ENCODE results near the gene CD40LG.

CD40LG gene

DNA sequence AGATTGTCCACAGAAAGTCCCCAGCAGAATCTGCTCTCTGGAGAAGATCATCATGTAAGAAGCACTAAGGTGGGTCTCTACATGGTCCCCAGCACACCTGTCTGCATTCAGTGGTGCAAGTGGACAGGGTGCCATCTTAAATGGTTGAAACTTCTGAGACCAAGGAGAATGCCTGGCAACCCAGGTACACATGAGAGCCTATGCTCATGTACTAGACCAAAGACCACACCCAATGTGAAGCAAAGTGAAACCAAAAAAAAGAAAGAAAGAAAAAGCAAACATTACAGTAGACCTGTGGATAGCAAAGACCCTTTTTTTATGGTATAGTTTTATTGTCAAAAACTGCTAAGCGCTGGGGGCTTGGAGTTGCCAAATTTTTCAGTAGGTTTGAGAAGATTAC lies 15.0 kb downstream of the CD40LG start:
- Histone ChIP-seq H3K79me1 (ENCODE audit: low read depth, low read length) (no peaks in the 10 kb centered on the region), H2AFZ (ENCODE audit: low read length) (no peak overlapping the region), H3K27ac (replicated peaks; ENCODE audit: low read length) (no peak overlapping the region), H3K4ac (ENCODE audit: low read length) (no peak overlapping the region), H2AK5ac (ENCODE audit: low read depth, low read length) (no peak overlapping the region), H3K36me3 (replicated peaks in 1 of 2; ENCODE audit: control insufficient read depth in 2 of 2, insufficient read depth in 2 of 2, low read length in 2 of 2) (no peaks in the 10 kb centered on the region), H3K23ac (ENCODE audit: low read depth, low read length, poor library complexity) (no peak overlapping the region), H3K4me3 (ENCODE audit: low read length in 2 of 2) (no peak overlapping the region), H3K9ac (ENCODE audit: low read depth, low read length, poor library complexity) (no peak overlapping the region), H2BK15ac (ENCODE audit: low read length) (no peak overlapping the region), H3K14ac (ENCODE audit: low read length) (no peak overlapping the region), H3K4me2 (ENCODE audit: insufficient read depth, low read length, poor library complexity, severe bottlenecking) (no peak overlapping the region), H4K8ac (ENCODE audit: low read depth, low read length) (no peak overlapping the region), H2BK5ac (ENCODE audit: low read length) (no peak overlapping the region), H2BK12ac (ENCODE audit: low read length) (no peak overlapping the region), H3K9me3 (replicated peaks in 1 of 2; ENCODE audit: control insufficient read depth in 2 of 2, insufficient read depth in 1 of 2, low read depth in 1 of 2, low read length in 2 of 2) (peaks cover 0 to 8% of the 10 kb centered on the region in 2 donors), H3K27me3 (ENCODE audit: control insufficient read depth in 3 of 3, insufficient read depth in 3 of 3, low read depth in 1 of 3, low read length in 3 of 3) (peaks cover 0 to 22% (median 0%) of the 10 kb centered on the region in 3 experiments), H3K4me1 (ENCODE audit: control insufficient read depth in 2 of 2, insufficient read depth in 1 of 2, low read depth in 1 of 2, low read length in 2 of 2) (peaks cover 0 to 2% of the 10 kb centered on the region in 2 donors), H2BK120ac (ENCODE audit: low read depth, low read length) (no peak overlapping the region), H3K18ac (ENCODE audit: low read length) (no peak overlapping the region), H4K91ac (ENCODE audit: low read depth, low read length, poor library complexity) (no peak overlapping the region)
- WGBS, 2 donors (ENCODE audit: extremely low coverage in 2 of 2, insufficient read length in 2 of 2, insufficient replicate concordance in 1 of 2), result no CpG with 5 or more reads among the region's 1 CpG
- no peak for DNase-seq (ENCODE audit: low spot score)

DNA sequence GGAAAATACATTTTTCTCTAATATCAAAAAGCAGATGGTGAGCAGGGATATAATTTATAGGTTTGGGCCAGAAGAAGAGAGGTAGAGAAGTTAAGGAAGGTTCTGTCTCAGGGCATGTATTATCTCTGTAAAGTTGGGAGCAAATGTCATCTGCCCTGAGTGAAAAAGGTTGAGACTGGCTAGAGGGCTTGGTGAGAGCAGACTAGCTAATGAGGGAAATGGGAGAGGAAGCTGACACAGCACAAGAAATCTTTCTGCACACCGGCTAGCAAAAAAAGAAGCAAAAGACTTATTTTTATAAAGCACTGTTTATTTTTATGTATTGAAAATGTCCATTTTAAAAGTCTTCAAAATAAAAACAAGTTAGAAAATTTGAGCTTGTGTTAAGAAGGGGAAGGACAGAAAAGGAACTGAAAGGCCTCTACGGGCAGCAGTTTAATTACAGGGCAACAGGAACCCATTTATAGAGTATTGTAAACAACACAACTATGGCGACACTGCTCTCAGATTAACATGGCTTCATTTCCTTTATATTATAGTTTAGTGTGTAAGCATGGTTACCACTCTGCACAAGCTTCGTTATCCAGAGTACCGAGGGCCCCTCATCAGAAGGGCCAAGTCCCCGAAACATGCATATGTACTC lies 17.4 kb downstream of the CD40LG start:
- Histone ChIP-seq H2AFZ (ENCODE audit: low read length) (no peak overlapping the region), H3K4me3 (ENCODE audit: low read length in 2 of 2) (no peak overlapping the region), H3K36me3 (replicated peaks in 1 of 2; ENCODE audit: control insufficient read depth in 2 of 2, insufficient read depth in 2 of 2, low read length in 2 of 2) (no peaks in the 10 kb centered on the region), H2BK120ac (ENCODE audit: low read depth, low read length) (no peak overlapping the region), H3K27ac (replicated peaks; ENCODE audit: low read length) (no peak overlapping the region), H2BK5ac (ENCODE audit: low read length) (no peak overlapping the region), H3K4me1 (ENCODE audit: control insufficient read depth in 2 of 2, insufficient read depth in 1 of 2, low read depth in 1 of 2, low read length in 2 of 2) (peaks cover 0 to 2% of the 10 kb centered on the region in 2 donors), H4K8ac (ENCODE audit: low read depth, low read length) (no peak overlapping the region), H3K4me2 (ENCODE audit: insufficient read depth, low read length, poor library complexity, severe bottlenecking) (no peak overlapping the region), H3K18ac (ENCODE audit: low read length) (no peak overlapping the region), H3K9me3 (replicated peaks in 1 of 2; ENCODE audit: control insufficient read depth in 2 of 2, insufficient read depth in 1 of 2, low read depth in 1 of 2, low read length in 2 of 2) (peaks cover 0 to 8% of the 10 kb centered on the region in 2 donors), H4K91ac (ENCODE audit: low read depth, low read length, poor library complexity) (no peak overlapping the region), H3K4ac (ENCODE audit: low read length) (no peak overlapping the region), H3K27me3 (ENCODE audit: control insufficient read depth in 3 of 3, insufficient read depth in 3 of 3, low read depth in 1 of 3, low read length in 3 of 3) (peaks cover 0 to 10% (median 0%) of the 10 kb centered on the region in 3 experiments), H3K79me1 (ENCODE audit: low read depth, low read length) (no peaks in the 10 kb centered on the region), H2AK5ac (ENCODE audit: low read depth, low read length) (no peak overlapping the region), H3K9ac (ENCODE audit: low read depth, low read length, poor library complexity) (no peak overlapping the region), H3K23ac (ENCODE audit: low read depth, low read length, poor library complexity) (no peak overlapping the region), H2BK15ac (ENCODE audit: low read length) (no peak overlapping the region), H3K14ac (ENCODE audit: low read length) (no peak overlapping the region), H2BK12ac (ENCODE audit: low read length) (no peak overlapping the region)
- DNase-seq (ENCODE audit: low spot score), result no peak
- no CpG with 5 or more reads among the region's 6 CpGs for WGBS, 2 donors (ENCODE audit: extremely low coverage in 2 of 2, insufficient read length in 2 of 2, insufficient replicate concordance in 1 of 2)

DNA sequence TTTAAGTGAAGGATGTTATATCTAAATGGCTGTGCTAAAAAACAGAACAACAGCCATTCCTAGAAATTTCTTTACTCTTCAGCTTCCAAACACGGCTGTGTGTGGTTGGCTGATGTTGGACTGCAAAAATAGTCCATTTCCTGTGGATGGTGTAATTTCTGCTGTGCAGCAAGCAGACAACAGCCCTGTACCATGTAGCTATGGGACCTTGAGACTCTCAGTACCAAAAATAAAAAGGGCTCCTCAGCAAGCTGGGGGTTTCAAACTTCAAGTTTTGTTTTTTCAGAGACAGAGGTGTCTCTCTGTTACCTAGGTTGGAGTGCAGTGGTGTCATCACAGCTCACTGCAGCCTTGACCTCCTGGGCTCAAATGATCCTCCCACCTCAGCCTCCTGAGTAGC lies 18.1 kb downstream of the CD40LG start:
- Histone ChIP-seq H3K4me3 (ENCODE audit: low read length in 2 of 2) (no peak overlapping the region), H3K36me3 (replicated peaks in 1 of 2; ENCODE audit: control insufficient read depth in 2 of 2, insufficient read depth in 2 of 2, low read length in 2 of 2) (no peaks in the 10 kb centered on the region), H2AK5ac (ENCODE audit: low read depth, low read length) (no peak overlapping the region), H3K9ac (ENCODE audit: low read depth, low read length, poor library complexity) (no peak overlapping the region), H2BK5ac (ENCODE audit: low read length) (no peak overlapping the region), H3K79me1 (ENCODE audit: low read depth, low read length) (no peaks in the 10 kb centered on the region), H4K91ac (ENCODE audit: low read depth, low read length, poor library complexity) (no peak overlapping the region), H3K27ac (replicated peaks; ENCODE audit: low read length) (no peak overlapping the region), H2AFZ (ENCODE audit: low read length) (no peak overlapping the region), H3K23ac (ENCODE audit: low read depth, low read length, poor library complexity) (no peak overlapping the region), H2BK12ac (ENCODE audit: low read length) (no peak overlapping the region), H3K18ac (ENCODE audit: low read length) (no peak overlapping the region), H3K4me1 (ENCODE audit: control insufficient read depth in 2 of 2, insufficient read depth in 1 of 2, low read depth in 1 of 2, low read length in 2 of 2) (peaks cover 0 to 2% of the 10 kb centered on the region in 2 donors), H3K27me3 (ENCODE audit: control insufficient read depth in 3 of 3, insufficient read depth in 3 of 3, low read depth in 1 of 3, low read length in 3 of 3) (peaks cover 0 to 4% (median 0%) of the 10 kb centered on the region in 3 experiments), H2BK120ac (ENCODE audit: low read depth, low read length) (no peak overlapping the region), H3K4ac (ENCODE audit: low read length) (no peak overlapping the region), H3K4me2 (ENCODE audit: insufficient read depth, low read length, poor library complexity, severe bottlenecking) (no peak overlapping the region), H3K14ac (ENCODE audit: low read length) (no peak overlapping the region), H4K8ac (ENCODE audit: low read depth, low read length) (no peak overlapping the region), H3K9me3 (replicated peaks in 1 of 2; ENCODE audit: control insufficient read depth in 2 of 2, insufficient read depth in 1 of 2, low read depth in 1 of 2, low read length in 2 of 2) (peaks cover 0 to 8% of the 10 kb centered on the region in 2 donors), H2BK15ac (ENCODE audit: low read length) (no peak overlapping the region)
- no peak for DNase-seq (ENCODE audit: low spot score)
- no CpG with 5 or more reads among the region's 1 CpG for WGBS, 2 donors (ENCODE audit: extremely low coverage in 2 of 2, insufficient read length in 2 of 2, insufficient replicate concordance in 1 of 2)

DNA sequence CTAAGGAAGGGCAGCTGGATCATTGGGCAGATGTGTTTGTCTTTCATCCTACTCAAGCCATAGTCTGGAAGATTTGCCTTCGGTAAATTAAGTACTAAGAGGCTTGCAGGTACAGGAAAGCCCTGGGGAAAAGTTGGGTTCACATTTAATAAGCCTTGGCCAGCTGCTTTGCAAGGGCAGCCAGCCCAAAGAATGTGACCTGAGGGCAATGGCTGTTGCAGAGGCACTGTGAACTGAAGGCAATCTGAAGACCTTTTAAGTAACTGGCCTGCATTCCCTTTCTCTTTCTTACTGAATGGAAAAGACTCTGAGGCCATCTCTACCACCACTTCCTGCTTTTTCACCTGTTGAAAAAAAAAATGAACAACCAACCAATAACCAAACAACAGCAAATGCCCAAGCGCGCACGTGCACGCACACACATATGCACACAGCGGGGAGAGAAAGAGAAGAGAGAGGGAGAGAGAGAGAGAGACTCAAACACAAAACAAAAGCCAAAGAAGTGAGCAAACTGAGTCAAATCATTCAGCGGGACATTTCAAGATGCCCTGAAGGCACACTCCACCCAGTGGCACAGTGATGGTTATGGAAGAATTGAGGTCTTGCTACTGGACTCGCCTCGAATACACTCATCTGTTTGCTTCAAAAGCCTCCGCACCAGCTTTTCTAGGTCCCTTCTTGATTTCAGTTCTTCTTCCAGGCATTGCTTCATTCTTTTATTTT lies 19.6 kb downstream of the CD40LG start:
- Histone ChIP-seq H3K4me3 (ENCODE audit: low read length in 2 of 2) (no peak overlapping the region), H4K8ac (ENCODE audit: low read depth, low read length) (no peak overlapping the region), H4K91ac (ENCODE audit: low read depth, low read length, poor library complexity) (no peak overlapping the region), H3K27me3 (ENCODE audit: control insufficient read depth in 3 of 3, insufficient read depth in 3 of 3, low read depth in 1 of 3, low read length in 3 of 3) (peaks cover 0 to 2% (median 0%) of the 10 kb centered on the region in 3 experiments), H2AK5ac (ENCODE audit: low read depth, low read length) (no peak overlapping the region), H3K4me2 (ENCODE audit: insufficient read depth, low read length, poor library complexity, severe bottlenecking) (no peak overlapping the region), H3K14ac (ENCODE audit: low read length) (no peak overlapping the region), H2BK5ac (ENCODE audit: low read length) (no peak overlapping the region), H3K79me1 (ENCODE audit: low read depth, low read length) (no peaks in the 10 kb centered on the region), H3K9me3 (replicated peaks in 1 of 2; ENCODE audit: control insufficient read depth in 2 of 2, insufficient read depth in 1 of 2, low read depth in 1 of 2, low read length in 2 of 2) (peaks cover 0 to 8% of the 10 kb centered on the region in 2 donors), H3K27ac (replicated peaks; ENCODE audit: low read length) (no peak overlapping the region), H3K23ac (ENCODE audit: low read depth, low read length, poor library complexity) (no peak overlapping the region), H3K4ac (ENCODE audit: low read length) (no peak overlapping the region), H2BK120ac (ENCODE audit: low read depth, low read length) (no peak overlapping the region), H2BK15ac (ENCODE audit: low read length) (no peak overlapping the region), H2AFZ (ENCODE audit: low read length) (no peak overlapping the region), H2BK12ac (ENCODE audit: low read length) (no peak overlapping the region), H3K4me1 (ENCODE audit: control insufficient read depth in 2 of 2, insufficient read depth in 1 of 2, low read depth in 1 of 2, low read length in 2 of 2) (peaks cover 0 to 2% of the 10 kb centered on the region in 2 donors), H3K18ac (ENCODE audit: low read length) (no peak overlapping the region), H3K9ac (ENCODE audit: low read depth, low read length, poor library complexity) (no peak overlapping the region), H3K36me3 (replicated peaks in 1 of 2; ENCODE audit: control insufficient read depth in 2 of 2, insufficient read depth in 2 of 2, low read length in 2 of 2) (no peaks in the 10 kb centered on the region)
- no peak for DNase-seq (ENCODE audit: low spot score)
- no CpG with 5 or more reads among the region's 10 CpGs for WGBS, 2 donors (ENCODE audit: extremely low coverage in 2 of 2, insufficient read length in 2 of 2, insufficient replicate concordance in 1 of 2)

Measured in neuronal stem cell (in vitro differentiated cells).